Measurements from ENCODE around the gene RAMP1.

Gene RAMP1

GRCh38 chr2:237909801-237910475 is 50.5 kb downstream of the RAMP1 start:
- Histone ChIP-seq H3K36me3 (ENCODE audit: insufficient read depth, low read length) (no peaks in the 10 kb centered on the region), H3K27ac (ENCODE audit: low read depth, low read length) (no peak overlapping the region)

GRCh38 chr2:237910576-237911362 is 51.3 kb downstream of the RAMP1 start:
- Histone ChIP-seq H3K27me3 (ENCODE audit: insufficient read depth, low read length) (no peaks in the 10 kb centered on the region), H3K4me3 (ENCODE audit: low read depth, low read length) (no peak overlapping the region), H2AFZ (ENCODE audit: low read length, unreplicated experiment) (no peak overlapping the region), H3K79me2 (ENCODE audit: control insufficient read depth, insufficient read depth, low read length, unreplicated experiment) (no peaks in the 10 kb centered on the region), H3K27ac (ENCODE audit: low read depth, low read length) (no peak overlapping the region), H3K4me1 (ENCODE audit: control insufficient read depth, insufficient read depth, low read length, unreplicated experiment) (no peaks in the 10 kb centered on the region), H3K36me3 (ENCODE audit: insufficient read depth, low read length) (no peaks in the 10 kb centered on the region)

More at GRCh38 chr2:237909801-237910475, 50.5 kb downstream of the RAMP1 start:
- no peak overlapping the region for H2AFZ ChIP-seq (ENCODE audit: low read length, unreplicated experiment)
- H3K27me3 ChIP-seq (ENCODE audit: insufficient read depth, low read length) = no peaks in the 10 kb centered on the region
- peaks cover 7% of the 10 kb centered on the region for H3K4me1 ChIP-seq (ENCODE audit: control insufficient read depth, insufficient read depth, low read length, unreplicated experiment)
- no peak overlapping the region for H3K4me3 ChIP-seq (ENCODE audit: low read depth, low read length)
- H3K79me2 ChIP-seq (ENCODE audit: control insufficient read depth, insufficient read depth, low read length, unreplicated experiment) = no peaks in the 10 kb centered on the region

GRCh38 chr2:237911363-237912017 is 52.1 kb downstream of the RAMP1 start:
- Histone ChIP-seq H2AFZ (ENCODE audit: low read length, unreplicated experiment) (no peak overlapping the region), H3K27ac (ENCODE audit: low read depth, low read length) (no peak overlapping the region), H3K36me3 (ENCODE audit: insufficient read depth, low read length) (no peaks in the 10 kb centered on the region), H3K4me3 (ENCODE audit: low read depth, low read length) (no peak overlapping the region), H3K79me2 (ENCODE audit: control insufficient read depth, insufficient read depth, low read length, unreplicated experiment) (no peaks in the 10 kb centered on the region), H3K27me3 (ENCODE audit: insufficient read depth, low read length) (no peaks in the 10 kb centered on the region), H3K4me1 (ENCODE audit: control insufficient read depth, insufficient read depth, low read length, unreplicated experiment) (no peaks in the 10 kb centered on the region)

GRCh38 chr2:237912271-237913192 is 53.1 kb downstream of the RAMP1 start:
- Histone ChIP-seq H3K36me3 (ENCODE audit: insufficient read depth, low read length) (no peaks in the 10 kb centered on the region), H3K27ac (ENCODE audit: low read depth, low read length) (no peak overlapping the region), H3K27me3 (ENCODE audit: insufficient read depth, low read length) (no peaks in the 10 kb centered on the region), H3K4me1 (ENCODE audit: control insufficient read depth, insufficient read depth, low read length, unreplicated experiment) (no peaks in the 10 kb centered on the region), H3K4me3 (ENCODE audit: low read depth, low read length) (no peak overlapping the region), H2AFZ (ENCODE audit: low read length, unreplicated experiment) (no peak overlapping the region), H3K79me2 (ENCODE audit: control insufficient read depth, insufficient read depth, low read length, unreplicated experiment) (no peaks in the 10 kb centered on the region)

GRCh38 chr2:237913193-237913917 is 53.9 kb downstream of the RAMP1 start:
- no peak overlapping the region for H3K4me3 ChIP-seq (ENCODE audit: low read depth, low read length)
- no peaks in the 10 kb centered on the region for H3K27me3 ChIP-seq (ENCODE audit: insufficient read depth, low read length)
- H3K36me3 ChIP-seq (ENCODE audit: insufficient read depth, low read length) = no peaks in the 10 kb centered on the region
- no peaks in the 10 kb centered on the region for H3K79me2 ChIP-seq (ENCODE audit: control insufficient read depth, insufficient read depth, low read length, unreplicated experiment)
- no peaks in the 10 kb centered on the region for H3K4me1 ChIP-seq (ENCODE audit: control insufficient read depth, insufficient read depth, low read length, unreplicated experiment)
- H3K27ac ChIP-seq (ENCODE audit: low read depth, low read length) = no peak overlapping the region
- H2AFZ ChIP-seq (ENCODE audit: low read length, unreplicated experiment) = no peak overlapping the region

- Histone ChIP-seq H3K4me1 (ENCODE audit: control insufficient read depth, insufficient read depth, low read length, unreplicated experiment) (no peaks in the 10 kb centered on the region), H3K4me3 (ENCODE audit: low read depth, low read length) (no peak overlapping the region), H3K79me2 (ENCODE audit: control insufficient read depth, insufficient read depth, low read length, unreplicated experiment) (no peaks in the 10 kb centered on the region), H2AFZ (ENCODE audit: low read length, unreplicated experiment) (no peak overlapping the region), H3K27me3 (ENCODE audit: insufficient read depth, low read length) (no peaks in the 10 kb centered on the region), H3K27ac (ENCODE audit: low read depth, low read length) (no peak overlapping the region), H3K36me3 (ENCODE audit: insufficient read depth, low read length) (no peaks in the 10 kb centered on the region)
Measured at GRCh38 chr2:237915576-237915975, 56.2 kb downstream of the RAMP1 start.

GRCh38 chr2:237916296-237916695 is 56.9 kb downstream of the RAMP1 start:
- Histone ChIP-seq H2AFZ (ENCODE audit: low read length, unreplicated experiment) (no peak overlapping the region), H3K79me2 (ENCODE audit: control insufficient read depth, insufficient read depth, low read length, unreplicated experiment) (no peaks in the 10 kb centered on the region), H3K4me1 (ENCODE audit: control insufficient read depth, insufficient read depth, low read length, unreplicated experiment) (no peaks in the 10 kb centered on the region), H3K27ac (ENCODE audit: low read depth, low read length) (no peak overlapping the region), H3K4me3 (ENCODE audit: low read depth, low read length) (no peak overlapping the region), H3K27me3 (ENCODE audit: insufficient read depth, low read length) (no peaks in the 10 kb centered on the region), H3K36me3 (ENCODE audit: insufficient read depth, low read length) (no peaks in the 10 kb centered on the region)

GRCh38 chr2:237917696-237918374 is 58.4 kb downstream of the RAMP1 start:
- H3K27ac ChIP-seq (ENCODE audit: low read depth, low read length) = no peak overlapping the region
- no peaks in the 10 kb centered on the region for H3K4me1 ChIP-seq (ENCODE audit: control insufficient read depth, insufficient read depth, low read length, unreplicated experiment)
- no peaks in the 10 kb centered on the region for H3K27me3 ChIP-seq (ENCODE audit: insufficient read depth, low read length)

GRCh38 chr2:237919593-237919992 is 60.2 kb downstream of the RAMP1 start:
- Histone ChIP-seq H3K4me1 (ENCODE audit: control insufficient read depth, insufficient read depth, low read length, unreplicated experiment) (peaks cover 6% of the 10 kb centered on the region), H3K79me2 (ENCODE audit: control insufficient read depth, insufficient read depth, low read length, unreplicated experiment) (no peaks in the 10 kb centered on the region), H3K27me3 (ENCODE audit: insufficient read depth, low read length) (no peaks in the 10 kb centered on the region), H3K4me3 (ENCODE audit: low read depth, low read length) (no peak overlapping the region), H3K36me3 (ENCODE audit: insufficient read depth, low read length) (no peaks in the 10 kb centered on the region), H2AFZ (ENCODE audit: low read length, unreplicated experiment) (no peak overlapping the region), H3K27ac (ENCODE audit: low read depth, low read length) (no peak overlapping the region)

More at GRCh38 chr2:237917696-237918374, 58.4 kb downstream of the RAMP1 start:
- Histone ChIP-seq H3K79me2 (ENCODE audit: control insufficient read depth, insufficient read depth, low read length, unreplicated experiment) (no peaks in the 10 kb centered on the region), H2AFZ (ENCODE audit: low read length, unreplicated experiment) (no peak overlapping the region), H3K36me3 (ENCODE audit: insufficient read depth, low read length) (no peaks in the 10 kb centered on the region), H3K4me3 (ENCODE audit: low read depth, low read length) (no peak overlapping the region)
